ENCODE results near the gene SENP3. TPM values are rescaled to one million over a fixed set of nuclear protein-coding genes. Genes with fewer than 3 reads are reported as not detected.

The SENP3 gene
- total RNA-seq, 1 experiment from 2014 or later, result 30.2 TPM

DNA sequence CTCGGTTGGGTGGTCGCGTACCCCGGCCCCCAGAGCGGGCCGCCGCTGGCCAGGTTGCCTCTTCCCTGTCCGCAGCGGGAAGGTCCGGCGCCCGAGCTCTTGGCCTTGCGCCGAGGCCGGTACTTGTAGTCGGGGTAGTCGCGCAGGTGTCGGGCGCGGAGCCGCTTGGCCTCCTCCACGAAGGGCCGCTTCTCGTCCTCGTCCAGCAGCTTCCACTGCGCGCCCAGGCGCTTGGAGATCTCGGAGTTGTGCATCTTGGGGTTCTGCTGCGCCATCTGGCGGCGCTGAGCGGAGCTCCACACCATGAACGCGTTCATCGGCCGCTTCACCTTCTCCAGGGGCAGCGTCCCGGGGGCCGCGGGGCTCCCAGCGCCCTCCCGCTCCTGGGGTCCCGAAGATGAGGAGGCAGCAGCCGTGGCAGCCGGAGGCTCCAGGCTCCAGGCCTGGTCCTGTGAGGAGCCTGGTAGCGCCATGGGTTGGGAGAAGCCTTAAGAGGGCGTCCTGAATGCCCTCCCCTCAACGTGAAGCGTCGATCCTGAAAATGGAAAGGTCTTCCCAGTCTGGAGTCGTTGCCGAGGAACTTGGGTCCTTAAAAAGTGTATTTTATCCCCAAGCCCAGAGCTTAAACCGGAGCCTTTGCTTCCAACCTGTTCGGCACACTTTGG lies 27.6 kb downstream of the SENP3 start:
- no peaks in the 10 kb centered on the region; the same call in 1 of the 2 replicates for H3K36me3 ChIP-seq (ENCODE audit: control insufficient read depth, insufficient read depth, low read length)
- H3K9me3 ChIP-seq, result no peaks in the 10 kb centered on the region
- H3K4me1 ChIP-seq, result no peaks in the 10 kb centered on the region
- H3K4me3 ChIP-seq (ENCODE audit: low read depth, low read length), result no peak overlapping the region
- no TSS peak for BruUV-seq (replicated peaks)
- POLR2A ChIA-PET, result no interaction called here
- Mint-ChIP-seq H3K4me3 (ENCODE audit: unreplicated experiment) (no peak overlapping the region), H3K36me3 (ENCODE audit: insufficient read depth, unreplicated experiment) (peaks cover 48% of the 10 kb centered on the region), H3K4me1 (ENCODE audit: low read depth, unreplicated experiment) (peaks cover 4% of the 10 kb centered on the region), H3K27me3 (ENCODE audit: insufficient read depth, unreplicated experiment) (no peaks in the 10 kb centered on the region), H3K27ac (ENCODE audit: unreplicated experiment) (no peak overlapping the region), H3K9me3 (ENCODE audit: unreplicated experiment) (no peaks in the 10 kb centered on the region)
- intact Hi-C loops (cut with micrococcal nuclease; ENCODE audit: unreplicated experiment), result no loop called here
- H3K27me3 ChIP-seq (replicated peaks; ENCODE audit: control insufficient read depth, insufficient read depth, low read length), result no peaks in the 10 kb centered on the region
- no peak for TF ChIP-seq CTCF (IDR thresholded peaks at IDR 0.05; ENCODE audit: insufficient read depth in 1 of 2, low read depth in 1 of 2, low read length in 1 of 2, severe bottlenecking in 1 of 2, unreplicated experiment in 1 of 2)
- CTCF ChIA-PET, result no interaction called here
- no peak for DNase-seq

- Mint-ChIP-seq H3K27me3 (ENCODE audit: insufficient read depth, unreplicated experiment) (no peaks in the 10 kb centered on the region), H3K27ac (ENCODE audit: unreplicated experiment) (peak within 1 kb of the TSS; percentile 35), H3K9me3 (ENCODE audit: unreplicated experiment) (no peaks in the 10 kb centered on the region), H3K4me1 (ENCODE audit: low read depth, unreplicated experiment) (no peaks in the 10 kb centered on the region), H3K4me3 (ENCODE audit: unreplicated experiment) (no peak within 1 kb of the TSS), H3K36me3 (ENCODE audit: insufficient read depth, unreplicated experiment) (peaks cover 53% of the 10 kb centered on the region)
- Histone ChIP-seq H3K4me3 (ENCODE audit: low read depth, low read length) (no peak within 1 kb of the TSS), H3K9me3 (no peaks in the 10 kb centered on the region), H3K27me3 (replicated peaks; ENCODE audit: control insufficient read depth, insufficient read depth, low read length) (no peaks in the 10 kb centered on the region), H3K36me3 (ENCODE audit: control insufficient read depth, insufficient read depth, low read length) (no peaks in the 10 kb centered on the region; the same call in 1 of the 2 replicates), H3K4me1 (no peaks in the 10 kb centered on the region)
- no TSS peak for BruUV-seq (replicated peaks)
- CTCF ChIA-PET, result no interaction called here
- intact Hi-C loops (cut with micrococcal nuclease; ENCODE audit: unreplicated experiment), result no loop called here
- no peak for DNase-seq
- POLR2A ChIA-PET, result no interaction called here
- TF ChIP-seq CTCF (IDR thresholded peaks at IDR 0.05; ENCODE audit: insufficient read depth in 1 of 2, low read depth in 1 of 2, low read length in 1 of 2, severe bottlenecking in 1 of 2, unreplicated experiment in 1 of 2), result no peak
These were observed 28.4 kb downstream of the SENP3 start, which contains the start of gene SOX15 for GRCh38 chr17:7589891-7590691. SOX15 (minus strand) TSS chr17:7590094; CDS start chr17:7589676, 418 bp downstream.

GRCh38 chr17:7590743-7591142 lies 29.0 kb downstream of the SENP3 start:
- peak overlapping the region; percentile 35 for H3K27ac Mint-ChIP-seq (ENCODE audit: unreplicated experiment)
- BruUV-seq (replicated peaks), result no TSS peak
- intact Hi-C loops (cut with micrococcal nuclease; ENCODE audit: unreplicated experiment), result no loop called here
- Histone ChIP-seq H3K27me3 (replicated peaks; ENCODE audit: control insufficient read depth, insufficient read depth, low read length) (no peaks in the 10 kb centered on the region), H3K4me3 (ENCODE audit: low read depth, low read length) (no peak overlapping the region), H3K36me3 (ENCODE audit: control insufficient read depth, insufficient read depth, low read length) (no peaks in the 10 kb centered on the region), H3K4me1 (no peaks in the 10 kb centered on the region), H3K9me3 (no peaks in the 10 kb centered on the region)
- H3K9me3 Mint-ChIP-seq (ENCODE audit: unreplicated experiment), result no peaks in the 10 kb centered on the region
- ChIA-PET CTCF (no interaction called here), POLR2A (no interaction called here)
- H3K4me3 Mint-ChIP-seq (ENCODE audit: unreplicated experiment), result no peak overlapping the region
- H3K36me3 Mint-ChIP-seq (ENCODE audit: insufficient read depth, unreplicated experiment), result peaks cover 60% of the 10 kb centered on the region
- no peak for TF ChIP-seq CTCF (IDR thresholded peaks at IDR 0.05; ENCODE audit: insufficient read depth in 1 of 2, low read depth in 1 of 2, low read length in 1 of 2, severe bottlenecking in 1 of 2, unreplicated experiment in 1 of 2)
- H3K27me3 Mint-ChIP-seq (ENCODE audit: insufficient read depth, unreplicated experiment), result no peaks in the 10 kb centered on the region
- no peaks in the 10 kb centered on the region for H3K4me1 Mint-ChIP-seq (ENCODE audit: low read depth, unreplicated experiment)
- no peak for DNase-seq

Measured in Caco-2 (cell line).